ENCODE measurements around the gene DENND1B.

- TF ChIP-seq EZH2phosphoT487 (IDR thresholded peaks at IDR 0.05; ENCODE audit: borderline replicate concordance): no peak
- TF ChIP-seq CTCF (conservative IDR thresholded peaks at IDR 0.05; ENCODE audit: low read length): no peak
Observed at GRCh38 chr1:197638316-197638715, 137.0 kb downstream of the DENND1B start.
